VCaP (cell line): ENCODE measurements around the gene GTF3C1.
"Not testable (repeated sequence)": the region's sequence is repeated elsewhere in the genome, so short reads cannot be mapped to it uniquely, and the experiment has no call there.

Experiments
- H3K27ac ChIP-seq: fragments of 450-650 bp; 2 replicates; pipeline ENCODE4 v1.5.1; 2017
- CTCF ChIP-seq: fragments of 450-650 bp; conservative IDR thresholded peaks from 2 replicates; pipeline ENCODE4 v1.5.1; 2017; ENCODE audit warnings: mild to moderate bottlenecking, moderate library complexity

The GTF3C1 gene

GRCh38 chr16:27458258-27458657, 91.5 kb downstream of the GTF3C1 start:
- no peak for TF ChIP-seq CTCF

GRCh38 chr16:27457605-27457900, 92.2 kb downstream of the GTF3C1 start:
- not testable (repeated sequence) for H3K27ac ChIP-seq

More at GRCh38 chr16:27458258-27458657, 91.5 kb downstream of the GTF3C1 start:
- no peak overlapping the region for H3K27ac ChIP-seq

GRCh38 chr16:27455700-27456099, 94.0 kb downstream of the GTF3C1 start:
- no peak for TF ChIP-seq CTCF
- no peak overlapping the region for H3K27ac ChIP-seq

- H3K27ac ChIP-seq: no peak overlapping the region
- no peak for TF ChIP-seq CTCF
Measured at GRCh38 chr16:27453494-27453825, 96.3 kb downstream of the GTF3C1 start.

GRCh38 chr16:27452569-27453493, 96.9 kb downstream of the GTF3C1 start:
- no peak for TF ChIP-seq CTCF
- H3K27ac ChIP-seq: no peak overlapping the region

GRCh38 chr16:27450196-27450549, 99.5 kb downstream of the GTF3C1 start:
- no peak for TF ChIP-seq CTCF
- H3K27ac ChIP-seq: no peak overlapping the region

GRCh38 chr16:27449434-27450195, 100.1 kb downstream of the GTF3C1 start:
- H3K27ac ChIP-seq: no peak overlapping the region
- TF ChIP-seq CTCF: no peak
